CD4-positive, alpha-beta T cell treated with Interleukin-2 at 100 ng/mL for 4 hours (primary cell): Measurements from ENCODE around the gene PFDN4.

ENCODE experiments used
- DNase-seq: peaks from one replicate; pipeline ENCODE4 v3.0.0-alpha.2; 2020; ENCODE audit warnings: low spot score

Gene PFDN4

GRCh38 chr20:54200487-54201267, 7.2 kb upstream of the PFDN4 start:
- DNase-seq: no peak

- DNase-seq: no peak
Observed at GRCh38 chr20:54201268-54201846, 6.5 kb upstream of the PFDN4 start.

- no peak for DNase-seq
Observed at GRCh38 chr20:54203281-54203680, 4.6 kb upstream of the PFDN4 start.

GRCh38 chr20:54204063-54204462, 3.8 kb upstream of the PFDN4 start:
- DNase-seq: no peak

GRCh38 chr20:54204481-54204880, 3.4 kb upstream of the PFDN4 start:
- no peak for DNase-seq

- no peak for DNase-seq
Observed at GRCh38 chr20:54205450-54205849, 2.4 kb upstream of the PFDN4 start.

- no peak for DNase-seq
Observed at GRCh38 chr20:54207053-54207742, 689 bp upstream of the PFDN4 start.

GRCh38 chr20:54208548-54209176, 775 bp downstream of the PFDN4 start:
- peak; percentile 14 for DNase-seq

GRCh38 chr20:54209216-54209813, 1.4 kb downstream of the PFDN4 start:
- DNase-seq: no peak

GRCh38 chr20:54212226-54212625, 4.3 kb downstream of the PFDN4 start:
- no peak for DNase-seq

- DNase-seq: no peak
Observed at GRCh38 chr20:54212871-54213270, 5.0 kb downstream of the PFDN4 start.

GRCh38 chr20:54214566-54214965, 6.7 kb downstream of the PFDN4 start:
- DNase-seq: no peak

GRCh38 chr20:54215157-54215789, 7.4 kb downstream of the PFDN4 start:
- no peak for DNase-seq

GRCh38 chr20:54217762-54218161, 9.9 kb downstream of the PFDN4 start:
- DNase-seq: no peak

GRCh38 chr20:54218470-54218869, 10.6 kb downstream of the PFDN4 start:
- no peak for DNase-seq

GRCh38 chr20:54219751-54220426, 12.0 kb downstream of the PFDN4 start:
- no peak for DNase-seq

- DNase-seq: no peak
Observed at GRCh38 chr20:54220722-54221121, 12.8 kb downstream of the PFDN4 start.

- DNase-seq: peak; percentile 13
Observed at GRCh38 chr20:54221353-54221752, 13.5 kb downstream of the PFDN4 start.

GRCh38 chr20:54221996-54222890, 14.4 kb downstream of the PFDN4 start:
- no peak for DNase-seq

- DNase-seq: no peak
Observed at GRCh38 chr20:54223285-54223684, 15.4 kb downstream of the PFDN4 start.
